NAMALWA (cell line): ENCODE results near the gene INF2.

Experiments
- DNase-seq: peaks from one replicate; pipeline ENCODE4 v3.0.0-alpha.2; 2015; ENCODE audit warnings: low spot score

Gene INF2

DNA sequence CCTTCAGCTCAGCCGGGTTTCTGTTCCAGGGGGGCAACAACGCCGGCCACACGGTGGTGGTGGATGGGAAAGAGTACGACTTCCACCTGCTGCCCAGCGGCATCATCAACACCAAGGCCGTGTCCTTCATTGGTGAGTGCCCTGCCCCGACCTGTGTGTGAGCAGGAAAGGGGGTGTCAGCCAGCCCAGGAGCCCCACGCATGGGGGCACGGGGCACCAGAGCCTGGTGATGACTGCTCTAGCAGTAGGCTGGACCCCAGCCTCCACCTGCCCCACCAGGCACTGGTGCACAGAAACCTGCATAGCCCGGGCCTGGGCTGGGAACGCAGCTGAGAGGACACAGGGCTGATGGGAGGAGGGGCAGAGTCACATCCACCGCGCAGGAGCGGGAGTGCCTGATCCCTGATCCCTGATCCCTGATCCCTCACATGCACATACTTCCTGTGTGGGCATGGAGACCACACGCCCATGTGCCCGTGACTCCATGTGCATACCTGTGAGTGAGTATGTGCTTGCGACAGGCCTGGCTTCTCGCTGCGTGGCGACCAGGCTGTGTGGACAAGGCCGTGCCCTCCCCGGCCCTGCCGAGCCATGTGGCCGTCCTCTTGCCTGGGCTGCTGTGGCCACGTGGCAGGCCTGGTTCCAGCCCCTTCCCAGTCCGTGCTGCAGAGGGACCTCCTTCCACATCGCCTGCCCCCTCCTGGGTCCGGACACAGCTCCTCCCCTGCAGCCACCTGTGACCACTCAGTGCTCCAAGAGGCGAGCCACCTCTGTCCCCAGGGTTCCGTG, 45.8 kb downstream of the INF2 start:
- no peak for DNase-seq

DNA sequence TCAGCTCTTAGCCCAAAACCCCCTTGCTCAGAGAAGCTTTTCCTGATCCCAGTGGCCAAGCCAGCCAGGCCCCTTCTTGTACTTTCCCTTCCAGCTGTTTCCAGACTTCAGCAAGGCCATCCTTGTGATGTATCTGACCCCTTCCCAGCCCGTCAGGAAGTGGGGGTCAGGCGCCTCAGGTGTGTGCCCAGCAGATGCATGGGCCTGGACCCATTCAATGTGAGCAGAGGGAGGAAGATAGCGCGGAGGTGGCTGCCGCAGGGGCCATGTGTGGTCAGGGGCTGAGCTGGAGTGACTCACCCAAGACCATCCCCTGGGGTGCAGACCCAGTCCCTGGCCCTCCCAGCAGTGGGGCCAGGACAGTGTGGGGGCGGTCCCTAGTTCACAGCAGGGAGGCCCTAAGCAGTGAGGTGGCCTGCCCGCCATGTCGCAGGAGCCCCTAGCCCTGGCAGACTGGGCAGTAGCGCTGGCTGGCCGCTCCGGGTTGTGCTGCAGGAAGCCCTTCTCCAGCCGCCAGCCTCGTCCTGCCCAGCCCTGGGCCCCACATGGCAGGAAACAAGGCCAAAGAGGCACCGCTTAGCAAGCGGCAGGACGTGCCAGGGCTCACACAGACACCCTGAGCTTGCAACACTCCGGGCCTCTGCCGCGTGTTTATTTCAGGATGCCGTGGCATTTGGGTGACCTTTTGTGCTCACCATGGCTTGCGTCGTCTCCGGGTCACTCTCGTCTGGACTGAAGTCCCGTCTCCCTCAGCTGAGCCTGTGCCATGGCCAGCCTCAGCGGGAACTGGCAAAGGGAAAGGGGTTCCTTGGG, 46.6 kb downstream of the INF2 start:
- no peak for DNase-seq

DNA sequence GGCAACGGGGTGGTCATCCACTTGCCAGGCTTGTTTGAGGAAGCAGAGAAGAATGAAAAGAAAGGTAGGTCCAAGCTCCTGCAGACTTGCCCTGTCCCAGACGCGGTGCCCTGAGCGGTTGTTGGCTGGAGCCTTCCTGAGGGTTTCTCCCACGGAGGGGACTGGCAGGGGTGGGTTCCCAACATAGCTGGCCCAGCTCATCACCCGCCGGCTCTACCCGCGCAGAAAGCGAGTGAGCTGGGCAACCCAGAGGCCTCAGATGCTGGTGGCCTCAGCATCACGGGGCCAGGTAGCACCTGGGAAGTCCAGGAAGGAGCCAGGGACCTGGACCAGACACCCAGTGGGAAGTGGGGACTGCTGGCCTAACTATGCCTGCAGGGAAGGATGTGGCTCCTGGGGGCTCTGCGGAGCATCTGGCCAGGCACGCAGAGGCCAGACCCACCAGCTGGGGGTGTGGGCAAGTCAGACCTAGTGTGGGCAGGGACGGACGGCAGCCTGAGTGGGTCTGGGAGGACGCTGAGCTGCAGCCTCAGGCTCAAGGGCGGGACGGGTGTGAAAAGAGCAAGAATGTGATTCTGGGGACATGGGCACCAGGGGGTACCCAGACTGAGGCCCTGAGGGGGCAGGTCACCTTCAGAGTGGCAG, 49.1 kb downstream of the INF2 start:
- DNase-seq: no peak

DNA sequence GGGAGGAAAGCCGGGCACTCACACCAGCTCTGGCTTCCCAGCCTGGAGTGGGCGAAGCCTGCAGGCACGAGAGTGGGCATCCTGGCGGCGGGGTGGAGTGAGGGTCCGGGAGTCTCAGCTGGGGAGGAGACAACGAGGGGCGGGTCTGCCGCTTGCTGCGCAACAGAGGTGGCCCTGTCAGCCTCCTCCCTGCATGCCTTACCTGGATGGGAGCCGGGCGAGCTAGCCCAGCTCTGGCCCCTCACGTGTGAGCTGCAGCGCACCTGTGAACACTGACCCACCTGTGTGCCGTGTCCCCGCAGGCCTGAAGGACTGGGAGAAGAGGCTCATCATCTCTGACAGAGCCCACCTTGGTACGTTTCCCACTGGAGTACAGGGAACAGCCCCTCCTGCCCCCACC, 49.6 kb downstream of the INF2 start:
- DNase-seq: no peak

DNA sequence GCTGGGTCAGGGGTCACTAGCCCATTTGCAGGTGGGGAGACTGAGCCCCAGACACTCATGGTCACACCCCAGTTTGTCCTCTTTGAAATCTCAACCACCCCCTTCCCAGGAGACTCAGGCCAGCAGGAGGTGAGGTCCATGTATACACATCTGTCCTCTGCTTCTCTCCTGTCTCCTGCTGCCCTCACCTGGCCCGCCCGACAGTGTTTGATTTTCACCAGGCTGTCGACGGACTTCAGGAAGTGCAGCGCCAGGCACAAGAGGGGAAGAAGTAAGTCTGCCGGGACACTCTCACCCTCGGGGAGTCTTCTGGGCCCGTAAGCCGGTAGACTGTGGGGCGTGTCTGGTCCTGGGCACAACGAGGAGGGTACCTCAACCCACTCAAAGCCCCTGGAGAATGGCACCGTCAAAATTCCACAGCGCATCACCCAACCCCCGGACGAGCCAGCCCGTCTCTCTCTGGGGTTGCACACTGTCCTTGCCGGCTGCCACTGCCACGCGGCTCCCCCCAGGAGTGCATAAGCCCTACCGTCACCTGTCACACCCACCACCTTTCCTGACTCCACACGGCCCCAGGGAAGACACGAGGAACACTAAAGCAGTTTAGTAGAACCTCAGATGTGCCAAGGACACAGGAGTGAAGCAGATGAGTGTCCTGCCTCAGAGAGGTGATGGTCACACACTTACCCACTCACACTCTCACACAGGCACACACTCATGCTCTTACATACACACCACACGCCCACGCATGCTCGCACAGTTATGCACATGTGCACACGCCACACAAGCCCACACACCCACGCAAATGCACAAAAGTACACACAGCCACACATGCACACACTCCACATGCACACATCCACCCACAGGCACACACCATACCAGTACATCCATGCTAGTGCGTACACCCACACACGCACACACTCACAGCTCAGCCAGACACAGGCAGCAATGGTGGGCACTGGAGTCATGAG, 50.4 kb downstream of the INF2 start:
- DNase-seq: no peak

DNA sequence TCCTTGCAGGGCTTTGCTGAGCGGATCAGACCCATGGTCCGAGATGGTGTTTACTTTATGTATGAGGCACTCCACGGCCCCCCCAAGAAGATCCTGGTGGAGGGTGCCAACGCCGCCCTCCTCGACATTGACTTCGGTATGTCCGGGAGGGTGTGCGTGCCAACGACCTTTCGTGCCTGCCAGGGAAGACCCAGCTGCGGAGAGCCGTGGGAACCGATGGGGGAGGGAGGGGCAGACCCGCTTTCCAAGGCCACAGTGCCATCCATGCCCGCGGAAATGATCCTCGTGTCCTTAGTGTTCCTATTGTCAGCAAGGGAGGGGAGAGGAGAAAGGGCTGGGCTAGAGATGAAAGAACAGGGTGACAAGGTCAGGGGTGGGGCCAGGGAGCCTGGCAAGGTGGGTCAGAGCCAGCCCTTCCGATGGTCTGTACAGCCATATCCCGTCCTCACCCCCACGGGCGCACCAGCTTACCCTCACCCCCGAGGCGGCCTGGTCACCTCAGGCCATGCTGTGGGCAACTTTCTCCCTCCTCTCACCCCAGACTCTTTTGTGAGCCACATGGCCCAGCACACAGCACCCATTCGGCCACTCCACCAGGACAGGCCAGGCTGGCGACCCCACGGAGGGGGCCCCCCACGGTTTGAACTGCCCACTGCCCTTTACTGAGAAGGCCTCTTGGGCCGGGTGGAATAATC, 51.8 kb downstream of the INF2 start:
- DNase-seq: no peak

DNA sequence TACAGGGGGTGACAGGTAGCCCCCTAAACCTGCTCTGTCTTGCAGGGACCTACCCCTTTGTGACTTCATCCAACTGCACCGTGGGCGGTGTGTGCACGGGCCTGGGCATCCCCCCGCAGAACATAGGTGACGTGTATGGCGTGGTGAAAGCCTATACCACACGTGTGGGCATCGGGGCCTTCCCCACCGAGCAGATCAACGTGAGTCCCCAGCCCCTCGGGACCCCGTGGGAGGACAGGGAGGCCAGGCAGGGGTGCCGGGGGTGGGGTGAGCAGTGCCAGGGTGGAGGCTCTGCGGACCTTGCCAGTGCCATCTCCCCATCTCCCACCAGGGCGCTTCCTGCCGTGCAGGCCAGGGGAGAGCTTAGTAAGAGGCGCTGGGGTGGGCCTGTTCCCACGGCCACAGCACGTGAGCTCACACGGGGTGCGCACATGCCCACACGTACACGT, 52.4 kb downstream of the INF2 start:
- DNase-seq: no peak

DNA sequence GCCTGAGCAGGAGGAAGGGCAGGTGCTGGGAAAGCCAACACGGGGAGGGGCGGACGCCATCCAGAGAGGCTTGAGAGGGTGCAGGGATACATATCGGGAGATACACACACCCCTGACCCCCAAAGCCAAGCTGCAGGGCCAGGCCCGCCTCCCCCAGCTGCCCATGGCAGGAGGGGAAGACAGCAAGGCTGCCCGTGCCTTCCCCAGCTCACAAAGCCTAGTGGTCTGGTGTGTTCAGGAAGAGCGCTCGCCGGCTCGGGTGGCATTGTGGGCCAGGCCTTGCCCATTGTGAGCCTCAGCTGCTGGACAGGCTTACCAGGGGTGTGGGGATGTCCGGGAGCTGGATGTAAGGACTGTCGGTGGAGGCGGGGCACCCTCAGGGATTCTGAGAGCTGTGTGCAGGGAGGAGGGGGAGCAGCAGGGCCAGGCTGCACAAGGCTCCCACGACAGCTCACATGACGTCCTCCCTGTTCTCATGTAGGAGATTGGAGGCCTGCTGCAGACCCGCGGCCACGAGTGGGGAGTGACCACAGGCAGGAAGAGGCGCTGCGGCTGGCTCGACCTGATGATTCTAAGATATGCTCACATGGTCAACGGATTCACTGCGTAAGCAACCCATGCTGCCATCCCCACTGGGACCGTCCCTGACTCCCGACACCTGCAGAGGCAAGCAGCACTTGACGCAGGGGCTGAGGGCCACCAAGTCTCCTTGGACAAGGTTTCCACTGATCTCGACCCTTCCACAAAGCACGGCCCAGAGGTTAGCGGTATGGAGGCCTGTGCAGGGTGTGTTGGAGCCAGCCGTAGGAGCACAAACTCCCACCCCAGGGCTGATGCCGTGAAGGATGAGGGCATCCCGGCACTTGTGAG, 53.4 kb downstream of the INF2 start:
- no peak for DNase-seq

DNA sequence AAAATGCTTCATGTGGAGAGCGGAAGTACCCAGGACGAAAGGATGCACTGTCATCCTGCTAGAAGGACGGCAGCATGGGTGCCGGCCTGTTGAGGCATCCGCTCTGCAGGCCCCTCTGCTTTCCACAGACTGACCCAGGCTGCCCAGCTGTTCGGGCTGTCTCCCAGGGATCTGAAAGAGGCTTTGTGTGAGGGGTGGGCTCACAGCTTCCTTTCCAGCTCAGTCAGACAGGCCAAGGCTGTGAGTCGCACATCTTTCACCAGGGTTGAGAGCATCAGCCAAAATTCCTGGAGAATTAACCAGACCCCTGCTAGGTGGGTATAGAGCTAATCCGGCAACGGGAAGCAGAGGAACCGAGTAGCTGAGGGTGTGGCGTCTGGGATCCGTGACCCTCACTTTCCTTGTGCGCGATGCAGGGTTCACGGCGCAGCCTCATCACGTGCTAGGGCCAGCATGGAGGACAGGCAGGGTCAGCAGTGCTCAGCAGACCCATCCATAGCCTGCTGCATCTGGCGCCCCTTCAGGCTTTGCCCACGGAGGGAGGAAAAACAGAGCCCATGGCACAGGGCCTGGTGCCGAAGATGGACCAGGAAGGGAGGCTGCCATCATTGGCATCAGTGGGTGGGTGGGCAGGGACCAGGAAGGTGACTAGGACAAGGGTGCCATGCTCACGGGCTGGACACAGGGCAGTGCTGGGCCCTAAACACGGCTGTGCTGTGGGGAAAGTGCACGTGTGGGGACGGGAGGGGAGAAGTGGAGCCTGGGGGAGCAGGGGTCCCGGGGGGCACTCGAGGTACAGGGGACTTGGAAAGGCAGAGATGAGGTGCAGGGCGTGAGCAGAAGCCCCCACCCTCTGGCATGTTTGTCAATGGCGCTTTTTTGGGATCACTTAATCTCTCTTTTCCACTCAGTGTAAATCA, 54.3 kb downstream of the INF2 start:
- DNase-seq: no peak

DNA sequence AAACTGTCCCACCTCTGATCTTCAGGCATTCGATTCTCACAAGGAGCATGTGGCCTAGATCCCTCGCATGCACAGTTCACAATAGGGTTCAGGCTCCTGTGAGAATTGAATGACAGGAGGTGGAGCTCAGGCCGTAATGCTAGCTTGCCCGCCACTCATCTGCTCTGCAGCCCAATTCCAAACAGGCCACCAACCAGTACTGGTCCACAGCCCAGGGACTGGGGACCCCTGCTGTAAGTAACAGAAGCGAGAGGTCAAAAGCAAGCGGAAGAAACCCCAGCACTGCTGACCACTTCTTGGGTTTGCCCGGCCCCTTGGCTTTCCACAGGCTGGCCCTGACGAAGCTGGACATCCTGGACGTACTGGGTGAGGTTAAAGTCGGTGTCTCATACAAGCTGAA, 55.1 kb downstream of the INF2 start:
- DNase-seq: no peak

DNA sequence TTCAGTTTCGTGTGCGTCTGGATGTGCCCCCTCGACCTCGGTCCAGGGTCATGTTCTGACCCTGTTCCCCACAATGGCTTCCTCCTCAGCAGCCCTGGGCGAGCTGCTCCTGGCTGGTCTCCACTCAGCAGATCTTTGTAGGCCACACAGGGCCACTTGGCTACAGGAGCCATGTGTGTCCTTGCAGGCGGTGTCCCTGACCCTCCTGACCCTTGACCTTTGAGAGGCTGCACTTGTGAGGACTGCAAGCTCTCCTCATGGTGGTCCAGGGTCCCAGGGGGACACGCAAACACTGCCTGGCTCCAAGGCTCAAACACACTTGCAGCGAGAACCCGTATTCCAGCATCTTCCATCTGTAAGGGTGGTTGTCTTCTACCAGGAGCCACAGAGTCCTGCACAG, 56.0 kb downstream of the INF2 start:
- no peak for DNase-seq

DNA sequence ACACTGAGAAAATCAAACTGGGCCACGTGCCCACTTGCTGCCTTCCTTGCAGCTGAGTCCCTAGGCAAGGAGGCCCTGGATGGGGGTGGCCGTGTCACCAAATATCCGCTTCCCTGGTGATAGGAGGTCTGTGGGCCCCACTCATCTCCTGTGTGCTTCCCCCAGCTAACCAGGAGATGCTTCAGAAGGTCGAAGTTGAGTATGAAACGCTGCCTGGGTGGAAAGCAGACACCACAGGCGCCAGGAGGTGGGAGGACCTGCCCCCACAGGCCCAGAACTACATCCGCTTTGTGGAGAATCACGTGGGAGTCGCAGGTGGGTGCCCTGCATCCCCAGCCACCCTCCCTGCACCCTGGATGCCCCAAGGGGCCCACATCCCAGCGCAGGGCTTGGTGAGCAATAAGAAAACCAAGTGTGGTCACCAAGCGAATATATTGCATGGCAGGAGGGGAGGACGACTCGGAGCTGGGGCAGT, 56.7 kb downstream of the INF2 start:
- DNase-seq: no peak

DNA sequence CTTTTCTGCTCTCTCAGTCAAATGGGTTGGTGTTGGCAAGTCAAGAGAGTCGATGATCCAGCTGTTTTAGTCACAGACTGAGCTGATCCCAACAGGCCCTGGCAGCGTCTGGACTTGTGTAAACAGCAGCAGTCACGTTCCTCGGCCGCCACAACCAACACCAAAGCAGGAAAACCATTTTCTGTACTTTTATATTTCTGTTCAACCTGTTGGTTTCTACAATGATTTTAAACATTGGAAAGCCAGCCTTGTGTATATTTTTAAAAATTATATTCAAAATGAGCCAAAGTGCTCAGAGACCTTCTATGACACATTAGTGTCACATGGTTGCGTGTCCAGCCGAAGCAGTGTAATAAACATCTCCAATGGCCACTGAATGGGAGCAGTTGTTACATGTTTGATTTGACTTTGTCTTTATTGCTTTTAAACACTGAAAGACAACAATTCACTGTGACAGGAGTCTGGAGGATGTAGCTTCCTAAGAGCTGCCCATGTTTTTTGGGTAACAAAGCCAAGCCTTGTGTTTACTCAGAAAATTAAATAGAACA, 57.6 kb downstream of the INF2 start:
- DNase-seq: no peak

DNA sequence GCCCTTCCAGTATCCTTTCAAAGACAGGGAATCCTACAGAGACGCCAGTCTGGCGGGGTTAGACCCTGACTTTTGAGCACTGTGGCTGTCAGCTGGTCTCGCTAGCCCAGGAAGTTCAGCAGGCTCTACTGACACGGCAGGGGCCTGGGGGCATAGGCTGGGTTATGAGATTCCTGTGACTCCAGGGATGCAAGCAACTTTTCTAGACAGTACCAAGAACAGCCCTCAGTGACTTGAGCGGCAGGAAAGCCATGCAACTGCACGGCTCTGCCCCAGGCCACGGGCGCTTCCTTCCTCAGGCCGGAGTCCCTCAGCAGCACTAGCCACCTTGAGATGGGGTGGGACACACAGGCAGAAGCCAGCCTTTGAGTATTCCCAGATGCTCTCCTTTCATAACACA, 58.5 kb downstream of the INF2 start:
- DNase-seq: no peak

DNA sequence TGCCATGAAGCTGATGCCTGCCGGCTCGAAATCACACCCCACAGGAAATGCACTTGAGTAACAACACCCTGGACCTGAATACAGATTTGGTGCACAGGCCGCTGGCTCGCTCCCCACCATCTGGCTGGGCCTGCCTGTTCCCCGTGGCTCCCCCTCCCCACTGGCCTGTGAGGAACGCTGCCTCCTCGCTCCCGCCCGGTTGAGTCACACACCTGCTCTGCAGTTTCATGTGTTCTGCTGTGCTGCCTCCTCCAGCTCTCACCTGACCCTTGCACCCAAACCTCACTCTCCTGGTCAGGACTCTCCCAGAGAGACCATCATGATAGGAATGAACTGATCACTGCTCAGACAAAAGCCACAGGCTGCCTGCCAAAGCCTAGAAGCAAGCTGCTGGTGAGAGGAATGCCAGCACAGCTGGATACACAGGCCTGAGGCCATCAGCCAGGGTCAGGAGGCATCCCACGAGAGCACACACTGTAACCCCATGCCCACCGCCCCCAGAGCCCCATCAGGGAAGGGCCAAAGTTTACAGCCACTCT, 59.8 kb downstream of the INF2 start:
- DNase-seq: no peak

DNA sequence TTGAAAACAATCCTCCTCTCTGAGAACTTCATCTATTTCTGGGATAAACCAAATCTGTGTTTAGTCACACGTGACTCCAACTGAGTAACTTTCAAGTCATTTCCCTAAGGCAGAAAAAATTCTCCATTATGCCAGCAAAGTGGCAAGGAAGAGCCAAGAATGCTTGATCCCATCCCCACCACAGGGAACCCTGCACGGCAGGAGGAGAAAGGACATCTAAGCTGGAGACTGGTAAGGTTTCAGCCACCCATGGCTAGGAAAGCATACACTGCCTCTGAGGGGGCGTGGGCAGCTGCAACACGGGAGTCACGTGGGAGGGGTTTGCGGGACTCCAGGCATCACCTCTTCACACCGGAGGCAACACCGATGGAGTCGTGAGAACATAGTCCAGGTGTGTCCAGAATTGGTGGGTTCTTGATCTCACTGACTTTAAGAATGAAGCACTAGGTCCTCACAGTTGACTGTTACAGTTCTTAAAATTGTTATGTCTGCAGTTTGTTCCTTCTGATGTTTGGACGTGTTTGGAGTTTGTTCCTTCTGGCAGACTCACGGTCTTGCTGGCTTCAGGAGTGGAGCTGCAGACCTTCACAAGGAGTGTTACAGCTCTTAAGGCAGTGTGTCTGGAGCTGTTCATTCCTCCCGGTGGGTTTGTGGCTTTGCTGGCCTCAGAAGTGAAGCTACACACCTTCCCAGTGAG, 60.8 kb downstream of the INF2 start:
- DNase-seq: no peak

DNA sequence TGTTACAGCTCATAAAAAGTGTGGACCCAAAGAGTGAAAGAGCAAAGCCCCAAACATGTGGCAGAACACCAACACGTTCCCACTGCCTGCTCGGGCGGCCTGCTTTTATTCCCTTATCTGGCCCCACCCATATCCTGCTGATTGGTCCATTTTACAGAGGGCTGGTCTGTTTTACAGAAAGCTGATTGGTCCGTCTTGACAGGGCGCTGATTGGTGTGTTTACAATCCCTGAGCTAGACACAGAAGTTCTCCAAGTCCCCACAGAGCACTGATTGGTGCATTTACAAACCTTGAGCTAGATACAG, 61.3 kb downstream of the INF2 start:
- DNase-seq: peak; percentile 55
